Measurements from ENCODE around the gene FLNB. TPM values are rescaled to one million over a fixed set of nuclear protein-coding genes. Genes with fewer than 3 reads are reported as not detected.

FLNB gene
- total and polyA plus RNA-seq, 2 of the 4 experiments (the other 2 are of a cell fraction): 78.0 to 136 TPM

DNA sequence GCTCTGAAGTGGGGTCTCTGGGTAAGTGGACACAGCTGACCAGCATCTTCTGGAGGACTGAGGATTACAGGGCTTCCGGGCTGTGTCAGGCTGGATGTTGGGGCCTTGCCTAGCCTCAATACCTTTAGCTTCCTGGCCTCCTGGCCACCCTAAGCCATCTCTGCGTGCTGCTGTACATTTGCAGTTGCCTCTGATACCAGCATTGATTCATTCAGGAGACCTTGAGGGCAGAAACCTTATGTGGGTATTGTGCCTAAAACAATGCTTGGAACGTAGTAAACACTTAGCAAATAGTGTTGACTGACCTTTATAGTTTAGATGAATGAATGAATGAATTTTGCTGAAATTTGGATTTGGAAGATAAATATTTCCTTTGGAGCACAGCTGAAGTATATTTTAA is 97.0 kb downstream of the FLNB start:
- H3K14ac ChIP-seq (replicated peaks; ENCODE audit: low read depth, low read length): no peak overlapping the region
- no peak for TF ChIP-seq CEBPB (IDR thresholded peaks at IDR 0.05; ENCODE audit: low read depth, low read length)
- H4K91ac ChIP-seq (ENCODE audit: insufficient read depth, low read depth, low read length): no peak overlapping the region
- no peaks in the 10 kb centered on the region for H3K9me3 ChIP-seq (ENCODE audit: control insufficient read depth, insufficient read depth, low read length)
- H4K5ac ChIP-seq (ENCODE audit: low read depth, low read length): no peak overlapping the region
- no peak overlapping the region for H2AK5ac ChIP-seq (ENCODE audit: low read depth, low read length)
- intact Hi-C loops (cut with micrococcal nuclease) (no loop called here), in situ Hi-C loops (cut with MboI; ENCODE audit: low sequenced_read_pairs) (no loop called here), dilution Hi-C loops (cut with HindIII; ENCODE audit: low sequenced_read_pairs, unreplicated experiment) (no loop called here)
- peaks cover 47 to 71% of the 10 kb centered on the region in 2 experiments for H3K79me1 ChIP-seq (ENCODE audit: low read depth in 1 of 2, low read length in 2 of 2)
- no peaks in the 10 kb centered on the region for H3K4me1 ChIP-seq (ENCODE audit: control insufficient read depth, insufficient read depth, low read length)
- no peaks in the 10 kb centered on the region for H3K27me3 ChIP-seq (ENCODE audit: control insufficient read depth, insufficient read depth, low read length)
- H3K27ac ChIP-seq (ENCODE audit: insufficient read depth, low read length): no peak overlapping the region
- CTCF ChIA-PET: no interaction called here
- no peak for DNase-seq
- H3K4me2 ChIP-seq (ENCODE audit: low read depth, low read length): no peak overlapping the region
- no peak overlapping the region for H3K4me3 ChIP-seq (ENCODE audit: insufficient read depth, low read depth, low read length)
- H2AK9ac ChIP-seq (replicated peaks; ENCODE audit: low read depth, low read length, poor library complexity): no peak overlapping the region
- no peak overlapping the region for H3K56ac ChIP-seq (ENCODE audit: extremely low read depth, insufficient read depth, low read length)
- H3K36me3 ChIP-seq (ENCODE audit: control insufficient read depth, insufficient read depth, low read length): peaks cover 74% of the 10 kb centered on the region
- 87% methylated on average over 3 of the region's 3 CpGs; no CpG with 5 or more reads in 1 of the 2 experiments for WGBS, 2 experiments (ENCODE audit: extremely low coverage in 2 of 2, insufficient read length in 1 of 2)
- no peak overlapping the region for H2BK5ac ChIP-seq (ENCODE audit: low read depth, low read length, poor library complexity, severe bottlenecking)
- no peak overlapping the region for H3K23ac ChIP-seq (ENCODE audit: low read depth, low read length)
- POLR2A ChIA-PET (ENCODE audit: unreplicated experiment): no interaction called here
- H3K9me1 ChIP-seq (ENCODE audit: insufficient read depth, low read length): peaks cover 12% of the 10 kb centered on the region
- H2BK15ac ChIP-seq (ENCODE audit: low read depth, low read length): no peak overlapping the region
- no peak overlapping the region for H3K18ac ChIP-seq (ENCODE audit: low read depth, low read length)
- no peak overlapping the region for H4K8ac ChIP-seq (ENCODE audit: low read depth in 2 of 2, low read length in 2 of 2)
- H2BK120ac ChIP-seq (ENCODE audit: low read depth, low read length): no peak overlapping the region
- H3K4ac ChIP-seq (ENCODE audit: low read depth, low read length): no peak overlapping the region
- no peak for ATAC-seq (ENCODE audit: low read depth)
- no TSS peak for BruUV-seq (replicated peaks)
- peaks cover 9% of the 10 kb centered on the region for H4K20me1 ChIP-seq (ENCODE audit: insufficient read depth, low read length)
- H3K9ac ChIP-seq (ENCODE audit: low read depth, low read length): no peak overlapping the region
- no peak overlapping the region for H2AFZ ChIP-seq (replicated peaks; ENCODE audit: low read length, poor library complexity)
- H2BK20ac ChIP-seq (ENCODE audit: low read depth, low read length): no peak overlapping the region
